HepG2 (cell line): Measurements from ENCODE around the gene GGNBP2.
A peak's percentile ranks its signal among the peaks of the same experiment; 100 is the strongest.

Experiments used
- DRAP1 ChIP-seq: IDR thresholded peaks from 2 replicates; pipeline ENCODE4 v1.6.1; 2016; ENCODE audit warnings: missing genetic modification reagents, missing compliant biosample characterization
- ZC3H4 ChIP-seq: sonication (generic); formaldehyde crosslinking; IDR thresholded peaks from 2 replicates; pipeline ENCODE4 v1.4.0; 2020; ENCODE audit warnings: missing genetic modification reagents, borderline replicate concordance
- ZNF274 ChIP-seq: sonication (generic); formaldehyde crosslinking; IDR thresholded peaks from 2 replicates; pipeline ENCODE4 v1.5.1; 2020; ENCODE audit warnings: mild to moderate bottlenecking, missing genetic modification reagents
- ZSCAN29 ChIP-seq: sonication (generic); formaldehyde crosslinking; conservative IDR thresholded peaks from 2 replicates; pipeline ENCODE4 v1.4.0; 2020; ENCODE audit warnings: mild to moderate bottlenecking, missing genetic modification reagents

- TF ChIP-seq ZSCAN29 (CRISPR knock-in tag) (0 out of 2 replicates have a peak, but pooled peaks have one; percentile 6), ZC3H4 (no peak), ZNF274 (no peak; the same call in 1 of the 2 replicates), DRAP1 (CRISPR knock-in tag) (no peak)
Measured at GRCh38 chr17:36533935-36534839, 10.5 kb upstream of the GGNBP2 start.
